Stimulated activated CD8-positive, alpha-beta memory T cell treated with anti-CD3 and anti-CD28 coated beads, Interleukin-15, amount 100 ng/mL, for 24 hours (primary cell): Measurements from ENCODE around the gene SSTR4.
"Not testable (repeated sequence)": the region's sequence is repeated elsewhere in the genome, so short reads cannot be mapped to it uniquely, and the experiment has no call there.

Experiments
- DNase-seq: peaks from one replicate; pipeline ENCODE4 v3.0.0-alpha.2; 2020; ENCODE audit warnings: low read depth

SSTR4 gene

GRCh38 chr20:23018432-23018831 is 16.7 kb upstream of the SSTR4 start:
- DNase-seq = no peak

- no peak for DNase-seq
These were observed 16.2 kb upstream of the SSTR4 start for GRCh38 chr20:23018941-23019340.

DNA sequence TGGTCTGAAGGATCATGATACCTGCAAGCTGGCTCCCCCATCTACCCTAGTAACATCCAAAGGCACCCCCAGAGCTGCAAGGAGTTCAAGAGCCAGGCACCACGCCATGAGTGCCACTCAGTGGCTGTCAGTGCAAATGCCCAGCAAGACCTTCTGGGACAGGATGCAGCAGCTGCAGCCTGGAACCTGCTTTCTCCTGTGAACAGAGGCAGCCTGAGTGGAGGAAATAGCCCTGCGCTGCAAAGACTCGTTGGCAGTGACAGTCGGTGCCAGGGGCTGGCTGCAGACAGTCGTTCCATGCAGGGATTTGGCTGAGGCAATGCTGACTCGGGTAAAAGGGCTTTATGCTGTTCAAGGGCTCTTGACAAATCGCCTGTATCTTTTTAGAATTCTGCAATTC is 15.7 kb upstream of the SSTR4 start:
- no peak for DNase-seq

DNA sequence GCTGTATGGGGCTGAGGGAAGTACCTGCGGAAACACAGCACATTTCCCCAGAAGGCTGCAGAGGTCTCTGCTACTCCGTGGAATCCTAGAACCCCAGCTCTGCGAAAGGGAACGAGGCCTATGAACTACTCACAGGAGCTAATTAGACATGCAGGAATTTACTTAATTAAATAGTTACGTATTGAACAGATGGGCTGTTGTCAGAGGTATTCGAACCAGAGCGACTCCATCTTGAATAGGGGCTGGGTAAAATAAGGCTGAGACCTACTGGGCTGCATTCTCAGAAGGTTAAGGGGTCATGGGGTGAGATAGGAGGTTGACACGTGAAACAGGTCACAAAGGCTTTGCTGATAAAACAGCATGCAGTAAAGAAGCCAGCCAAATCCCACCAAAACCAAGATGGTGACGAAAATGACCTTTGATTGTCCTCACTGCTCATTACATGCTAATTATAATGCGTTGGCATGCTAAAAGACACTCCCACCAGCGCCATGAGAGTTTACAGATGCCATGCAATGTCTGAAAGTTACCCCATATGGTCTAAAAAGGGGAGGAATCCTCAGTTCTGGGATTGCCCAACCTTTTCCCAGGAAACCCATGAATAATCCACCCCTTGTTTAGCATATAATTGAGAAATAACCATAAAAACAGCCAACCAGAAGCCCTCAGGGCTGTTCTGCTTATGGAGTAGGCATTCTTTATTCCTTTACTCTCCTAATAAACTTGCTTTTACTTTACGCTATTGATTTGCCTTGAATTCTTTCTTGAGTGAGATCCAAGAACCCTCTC is 14.7 kb upstream of the SSTR4 start:
- no peak for DNase-seq

DNA sequence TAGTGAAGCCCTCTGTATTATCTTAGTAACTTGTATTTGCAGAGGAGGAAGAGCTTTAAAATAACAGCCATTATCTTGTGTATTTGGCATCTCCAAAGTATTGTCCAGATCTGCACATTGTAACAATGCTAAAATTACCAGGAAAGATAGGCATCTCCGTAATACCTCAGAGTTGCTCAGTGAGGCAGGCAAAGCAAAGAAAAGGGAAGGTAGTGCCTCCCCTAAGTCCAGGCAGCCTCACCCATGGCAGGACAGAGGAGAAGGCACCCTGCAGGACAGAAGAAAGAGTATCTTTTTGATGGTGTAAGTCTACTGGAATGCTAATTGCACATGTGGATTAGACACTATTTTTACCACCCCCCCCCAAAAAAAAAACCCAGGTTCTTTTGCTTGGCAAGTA is 13.6 kb upstream of the SSTR4 start:
- no peak for DNase-seq

DNA sequence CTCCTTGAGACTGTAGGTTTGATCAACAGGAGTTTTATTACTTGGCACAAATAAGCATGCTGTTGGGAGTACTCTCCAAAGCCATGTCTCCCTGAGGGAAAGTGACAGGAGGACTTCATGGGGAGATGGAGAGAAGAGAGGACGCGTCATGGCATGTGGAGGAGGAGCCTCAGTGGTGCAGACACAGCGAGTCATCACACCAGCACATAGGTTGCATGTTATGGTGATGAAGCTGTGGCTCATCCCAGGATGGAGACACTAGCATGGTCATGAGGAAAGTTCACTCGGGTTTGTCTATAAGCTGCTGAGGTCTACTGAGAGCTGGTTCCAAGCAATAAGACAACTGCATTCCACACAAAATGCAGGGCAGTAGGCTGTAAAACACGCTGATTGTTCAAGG is 13.2 kb upstream of the SSTR4 start:
- no peak for DNase-seq

GRCh38 chr20:23022849-23023248 is 12.3 kb upstream of the SSTR4 start:
- DNase-seq = no peak

- DNase-seq = no peak
These were observed 11.4 kb upstream of the SSTR4 start for GRCh38 chr20:23023621-23024177.

- DNase-seq = no peak
These were observed 10.4 kb upstream of the SSTR4 start for GRCh38 chr20:23024701-23025100.

- DNase-seq = not testable (repeated sequence)
These were observed 9.6 kb upstream of the SSTR4 start for GRCh38 chr20:23025503-23025902.

- DNase-seq = no peak
These were observed 7.4 kb upstream of the SSTR4 start for GRCh38 chr20:23027721-23028120.

DNA sequence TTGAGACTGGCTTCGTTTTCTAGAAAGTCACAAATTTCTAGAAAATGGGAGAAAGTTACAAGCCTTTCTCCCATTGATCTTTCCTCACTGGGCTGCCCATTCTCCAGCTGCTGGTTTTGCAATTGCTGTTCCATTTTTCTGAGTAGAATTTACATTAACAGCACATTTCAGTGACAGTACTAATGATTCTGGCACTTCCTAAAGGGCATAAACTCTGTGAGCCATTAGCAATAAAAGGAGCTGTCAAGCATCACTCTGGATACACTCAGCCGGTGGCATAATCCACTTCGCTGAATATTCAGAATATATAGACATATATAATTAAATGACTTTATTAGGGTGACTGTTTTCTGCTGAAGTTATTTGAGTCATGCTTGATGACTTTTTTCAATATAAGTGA is 6.7 kb upstream of the SSTR4 start:
- no peak for DNase-seq

- no peak for DNase-seq
These were observed 5.8 kb upstream of the SSTR4 start for GRCh38 chr20:23029324-23029723.

GRCh38 chr20:23031346-23031745 is 3.8 kb upstream of the SSTR4 start:
- DNase-seq = no peak

- DNase-seq = no peak
These were observed 2.9 kb upstream of the SSTR4 start for GRCh38 chr20:23032056-23032749.

GRCh38 chr20:23032750-23033078 is 2.4 kb upstream of the SSTR4 start:
- DNase-seq = no peak

DNA sequence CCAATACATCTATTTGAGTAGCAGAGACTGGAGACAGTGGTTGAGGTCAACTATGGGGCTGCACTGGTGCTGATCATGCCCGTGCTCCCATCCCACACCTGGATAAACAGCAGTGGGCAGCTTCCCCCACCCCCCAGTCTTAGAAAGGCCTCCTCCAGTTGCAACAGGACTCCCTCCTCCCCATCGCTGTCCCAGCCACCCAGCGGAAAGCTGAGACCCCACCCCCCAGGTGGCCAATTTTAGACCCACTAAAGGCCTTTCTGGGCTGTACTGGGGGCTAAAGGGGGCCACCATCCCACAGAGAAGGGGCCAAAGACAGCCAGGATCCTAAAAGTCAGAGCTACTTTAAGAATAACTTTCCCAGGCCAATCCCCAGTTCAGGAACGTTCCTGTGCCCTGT is 1.2 kb upstream of the SSTR4 start:
- DNase-seq = no peak

DNA sequence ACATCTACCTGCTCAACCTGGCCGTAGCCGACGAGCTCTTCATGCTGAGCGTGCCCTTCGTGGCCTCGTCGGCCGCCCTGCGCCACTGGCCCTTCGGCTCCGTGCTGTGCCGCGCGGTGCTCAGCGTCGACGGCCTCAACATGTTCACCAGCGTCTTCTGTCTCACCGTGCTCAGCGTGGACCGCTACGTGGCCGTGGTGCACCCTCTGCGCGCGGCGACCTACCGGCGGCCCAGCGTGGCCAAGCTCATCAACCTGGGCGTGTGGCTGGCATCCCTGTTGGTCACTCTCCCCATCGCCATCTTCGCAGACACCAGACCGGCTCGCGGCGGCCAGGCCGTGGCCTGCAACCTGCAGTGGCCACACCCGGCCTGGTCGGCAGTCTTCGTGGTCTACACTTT is 619 bp downstream of the SSTR4 start:
- DNase-seq = no peak

- DNase-seq = no peak
These were observed 1.3 kb downstream of the SSTR4 start for GRCh38 chr20:23036371-23036770.

DNA sequence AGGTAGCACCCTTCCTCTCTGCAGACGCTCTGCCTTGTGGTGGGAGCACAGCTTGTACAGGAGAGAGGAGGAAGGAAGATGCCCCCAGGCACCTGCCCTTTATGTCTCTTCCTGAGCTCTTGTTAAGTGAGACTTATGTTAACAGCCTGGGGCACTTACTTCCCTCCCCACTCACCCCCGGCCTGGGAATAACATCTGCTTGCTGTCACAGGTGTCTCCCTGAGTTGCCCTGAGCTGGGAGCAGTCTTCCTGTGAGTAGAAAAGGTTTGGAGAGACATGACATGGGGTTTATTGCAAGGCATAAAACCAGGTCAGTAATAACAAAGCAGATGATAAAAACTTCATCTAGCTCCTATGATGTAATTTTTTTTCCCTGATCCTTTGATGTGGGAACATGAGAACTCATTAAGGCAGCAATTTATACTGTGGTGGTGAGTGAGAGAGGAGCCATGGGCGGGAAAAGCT is 1.9 kb downstream of the SSTR4 start:
- no peak for DNase-seq

GRCh38 chr20:23039136-23039875 is 4.2 kb downstream of the SSTR4 start:
- no peak for DNase-seq

GRCh38 chr20:23039885-23040508 is 4.9 kb downstream of the SSTR4 start:
- DNase-seq = no peak
